ENCODE measurements around the gene KCNN4.

Gene KCNN4

DNA sequence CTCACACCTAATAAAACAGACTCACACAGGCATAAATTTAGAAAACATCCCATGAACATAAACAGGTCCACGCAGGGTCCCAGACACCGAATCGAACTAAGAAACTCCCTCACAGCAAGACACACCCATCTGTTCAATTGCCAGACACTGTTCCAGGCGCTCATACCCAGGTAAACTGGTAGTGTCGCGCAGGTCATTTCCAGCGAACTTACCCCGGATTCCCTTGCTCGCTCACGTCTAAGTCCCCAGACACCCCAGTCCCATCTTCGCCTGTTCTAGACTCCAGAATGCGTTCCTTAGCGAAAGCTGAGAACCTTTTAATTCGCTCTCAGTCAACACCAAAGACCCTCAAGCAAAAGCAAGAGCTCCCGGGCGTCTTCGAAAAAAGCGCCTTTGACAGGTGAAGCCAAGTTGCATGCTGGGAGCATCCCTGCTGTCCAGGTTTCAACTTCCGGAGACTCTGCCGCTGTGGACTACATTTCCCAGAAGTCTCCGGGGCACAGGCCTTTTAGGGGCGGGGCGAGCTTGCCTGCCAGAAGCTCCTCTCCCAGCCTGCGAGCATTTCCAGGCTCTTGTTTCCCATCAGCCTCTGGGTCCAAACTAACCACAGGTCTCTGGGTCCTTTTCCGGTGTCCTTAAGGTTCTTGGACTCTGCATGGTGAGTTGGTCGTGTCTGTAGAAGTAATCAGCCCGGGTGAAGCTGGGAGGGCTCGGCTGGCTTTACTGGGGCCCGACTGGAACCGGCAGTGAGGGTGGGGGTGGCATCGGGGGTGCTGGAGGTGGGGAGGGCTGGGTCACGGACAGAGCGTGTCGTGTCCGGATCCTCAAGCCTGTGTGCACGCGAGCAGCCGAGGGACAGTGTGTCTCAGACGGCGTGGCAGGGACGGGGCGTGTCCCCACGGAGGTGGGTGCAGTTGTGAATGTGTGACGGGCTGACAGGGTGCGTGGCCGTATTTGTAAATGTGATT is 46.3 kb upstream of the KCNN4 start, which contains the start of gene ZNF283 (continued):
- TF ChIP-seq PRDM2 (tag by site-specific recombination; IDR thresholded peaks at IDR 0.05; ENCODE audit: borderline replicate concordance) (no peak), BCL11B (tag by site-specific recombination; IDR thresholded peaks at IDR 0.05; ENCODE audit: low read depth) (no peak), ZNF391 (tag by site-specific recombination; IDR thresholded peaks at IDR 0.05; ENCODE audit: borderline replicate concordance, low read depth) (peak; percentile 30), RBAK (tag by site-specific recombination; IDR thresholded peaks at IDR 0.05) (peak; percentile 65; the same call in 1 of the 2 replicates), ZIC2 (tag by site-specific recombination; IDR thresholded peaks at IDR 0.05) (peak; percentile 74), ZNF169 (tag by site-specific recombination; IDR thresholded peaks at IDR 0.05) (peak; percentile 24; the same call in 1 of the 2 replicates), ZNF510 (tag by site-specific recombination; IDR thresholded peaks at IDR 0.05; ENCODE audit: insufficient replicate concordance) (no peak), KLF9 (tag by site-specific recombination; IDR thresholded peaks at IDR 0.05; ENCODE audit: low read depth) (peak; percentile 68; the same call in 1 of the 2 replicates), ZSCAN5A (tag by site-specific recombination; IDR thresholded peaks at IDR 0.05) (no peak), ZNF544 (tag by site-specific recombination; IDR thresholded peaks at IDR 0.05) (no peak), ZNF121 (tag by site-specific recombination; IDR thresholded peaks at IDR 0.05) (no peak), ZNF677 (tag by site-specific recombination; IDR thresholded peaks at IDR 0.05) (no peak), ZBTB8A (tag by site-specific recombination; IDR thresholded peaks at IDR 0.05) (peak; percentile 42; the same call in 1 of the 2 replicates), ZNF513 (tag by site-specific recombination; IDR thresholded peaks at IDR 0.05) (no peak; the same call in 1 of the 2 replicates), ZNF248 (tag by site-specific recombination; IDR thresholded peaks at IDR 0.05) (no peak; the same call in 1 of the 2 replicates), ZNF16 (tag by site-specific recombination; IDR thresholded peaks at IDR 0.05; ENCODE audit: low read depth) (no peak), ZSCAN16 (tag by site-specific recombination; IDR thresholded peaks at IDR 0.05) (no peak), KLF7 (tag by site-specific recombination; IDR thresholded peaks at IDR 0.05; ENCODE audit: borderline replicate concordance) (no peak; the same call in 1 of the 2 replicates), ZNF561 (tag by site-specific recombination; IDR thresholded peaks at IDR 0.05; ENCODE audit: borderline replicate concordance) (peak; percentile 73), REPIN1 (tag by site-specific recombination; IDR thresholded peaks at IDR 0.05; ENCODE audit: low read depth) (peak; percentile 63; the same call in 1 of the 2 replicates)
- TF ChIP-seq, protein P1, sequence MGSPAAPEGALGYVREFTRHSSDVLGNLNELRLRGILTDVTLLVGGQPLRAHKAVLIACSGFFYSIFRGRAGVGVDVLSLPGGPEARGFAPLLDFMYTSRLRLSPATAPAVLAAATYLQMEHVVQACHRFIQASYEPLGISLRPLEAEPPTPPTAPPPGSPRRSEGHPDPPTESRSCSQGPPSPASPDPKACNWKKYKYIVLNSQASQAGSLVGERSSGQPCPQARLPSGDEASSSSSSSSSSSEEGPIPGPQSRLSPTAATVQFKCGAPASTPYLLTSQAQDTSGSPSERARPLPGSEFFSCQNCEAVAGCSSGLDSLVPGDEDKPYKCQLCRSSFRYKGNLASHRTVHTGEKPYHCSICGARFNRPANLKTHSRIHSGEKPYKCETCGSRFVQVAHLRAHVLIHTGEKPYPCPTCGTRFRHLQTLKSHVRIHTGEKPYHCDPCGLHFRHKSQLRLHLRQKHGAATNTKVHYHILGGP (tag by site-specific recombination; IDR thresholded peaks at IDR 0.05): no peak
- TF ChIP-seq, protein P2, sequence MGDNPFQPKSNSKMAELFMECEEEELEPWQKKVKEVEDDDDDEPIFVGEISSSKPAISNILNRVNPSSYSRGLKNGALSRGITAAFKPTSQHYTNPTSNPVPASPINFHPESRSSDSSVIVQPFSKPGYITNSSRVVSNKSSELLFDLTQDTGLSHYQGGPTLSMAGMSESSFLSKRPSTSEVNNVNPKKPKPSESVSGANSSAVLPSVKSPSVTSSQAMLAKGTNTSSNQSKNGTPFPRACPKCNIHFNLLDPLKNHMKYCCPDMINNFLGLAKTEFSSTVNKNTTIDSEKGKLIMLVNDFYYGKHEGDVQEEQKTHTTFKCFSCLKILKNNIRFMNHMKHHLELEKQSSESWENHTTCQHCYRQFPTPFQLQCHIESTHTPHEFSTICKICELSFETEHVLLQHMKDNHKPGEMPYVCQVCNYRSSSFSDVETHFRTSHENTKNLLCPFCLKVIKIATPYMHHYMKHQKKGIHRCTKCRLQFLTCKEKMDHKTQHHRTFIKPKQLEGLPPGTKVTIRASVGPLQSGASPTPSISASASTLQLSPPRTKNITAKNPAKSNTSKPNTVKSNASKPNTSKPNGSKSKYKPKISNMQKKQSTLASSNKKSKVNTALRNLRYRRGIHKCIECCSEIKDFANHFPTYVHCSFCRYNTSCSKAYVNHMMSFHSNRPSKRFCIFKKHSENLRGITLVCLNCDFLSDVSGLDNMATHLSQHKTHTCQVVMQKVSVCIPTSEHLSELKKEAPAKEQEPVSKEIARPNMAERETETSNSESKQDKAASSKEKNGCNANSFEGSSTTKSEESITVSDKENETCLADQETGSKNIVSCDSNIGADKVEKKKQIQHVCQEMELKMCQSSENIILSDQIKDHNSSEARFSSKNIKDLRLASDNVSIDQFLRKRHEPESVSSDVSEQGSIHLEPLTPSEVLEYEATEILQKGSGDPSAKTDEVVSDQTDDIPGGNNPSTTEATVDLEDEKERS (tag by site-specific recombination; IDR thresholded peaks at IDR 0.05): 0 out of 2 replicates have a peak, but pooled peaks have one; percentile 93
- TF ChIP-seq, protein P3, sequence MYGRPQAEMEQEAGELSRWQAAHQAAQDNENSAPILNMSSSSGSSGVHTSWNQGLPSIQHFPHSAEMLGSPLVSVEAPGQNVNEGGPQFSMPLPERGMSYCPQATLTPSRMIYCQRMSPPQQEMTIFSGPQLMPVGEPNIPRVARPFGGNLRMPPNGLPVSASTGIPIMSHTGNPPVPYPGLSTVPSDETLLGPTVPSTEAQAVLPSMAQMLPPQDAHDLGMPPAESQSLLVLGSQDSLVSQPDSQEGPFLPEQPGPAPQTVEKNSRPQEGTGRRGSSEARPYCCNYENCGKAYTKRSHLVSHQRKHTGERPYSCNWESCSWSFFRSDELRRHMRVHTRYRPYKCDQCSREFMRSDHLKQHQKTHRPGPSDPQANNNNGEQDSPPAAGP (tag by site-specific recombination; IDR thresholded peaks at IDR 0.05): no peak
